ENCODE measurements around the gene FAM241A.

- TF ChIP-seq CTCF (IDR thresholded peaks at IDR 0.05) (peak in 5 of 7 experiments; percentile 33 to 72 (median 67)), POLR2A (IDR thresholded peaks at IDR 0.05) (no peak), POLR2AphosphoS5 (IDR thresholded peaks at IDR 0.05) (peak in 1 of 3 donors; percentile 33), EP300 (IDR thresholded peaks at IDR 0.05) (no peak)
Measured at GRCh38 chr4:112234952-112235609, 89.8 kb downstream of the FAM241A start.
